Kidney (tissue), 14 donors: ENCODE data around the gene PRPSAP1. TPM values are rescaled to one million over a fixed set of nuclear protein-coding genes. Genes with fewer than 3 reads are reported as not detected.

Source experiments
- DNase-seq, 5 donors: peaks; one replicate each; pipeline ENCODE4 v3.0.0-alpha.2; 2013 to 2020
- FAIRE-seq: peaks from 2 replicates; lab custom pipeline; 2012; peaks lifted over from hg19 to GRCh38; lab: Jason Lieb, UNC
- H3K27ac ChIP-seq, 2 donors: one replicate each; pipeline ENCODE4 v1.7.0; 2013; ENCODE audit warnings: low read depth in 2 of 2, low read length in 2 of 2, inconsistent platforms in 1 of 2
- H3K27me3 ChIP-seq: one replicate; pipeline ENCODE4 v1.7.1; 2013; ENCODE audit warnings: low read length, inconsistent platforms; ENCODE audit not compliant: control insufficient read depth, insufficient read depth
- H3K36me3 ChIP-seq, 3 donors: one replicate each; pipeline versions ENCODE4 v1.7.0 to v1.7.1; 2013; ENCODE audit warnings: low read length in 3 of 3, control low read depth in 1 of 3, inconsistent platforms in 1 of 3; ENCODE audit not compliant: insufficient read depth in 3 of 3, control insufficient read depth in 2 of 3
- H3K4me1 ChIP-seq, 3 donors: one replicate each; pipeline versions ENCODE4 v1.7.0 to v1.7.1; 2013; ENCODE audit warnings: low read length in 3 of 3, inconsistent platforms in 1 of 3, low read depth in 1 of 3; ENCODE audit not compliant: control insufficient read depth in 2 of 3, insufficient read depth in 2 of 3
- H3K4me3 ChIP-seq, 3 donors: one replicate each; pipeline versions ENCODE4 v1.7.0 to v1.8.1; 2013; ENCODE audit warnings: low read length in 3 of 3, control low read depth in 1 of 3, inconsistent platforms in 1 of 3
- H3K9ac ChIP-seq, 3 donors: one replicate each; pipeline versions ENCODE4 v1.7.0 to v1.7.1; 2013; ENCODE audit warnings: low read length in 3 of 3, control low read depth in 1 of 3, inconsistent platforms in 1 of 3
- H3K9me3 ChIP-seq, 3 donors: one replicate each; pipeline versions ENCODE4 v1.7.0 to v1.7.1; 2013; ENCODE audit warnings: low read length in 3 of 3, control low read depth in 1 of 3, inconsistent platforms in 1 of 3; ENCODE audit not compliant: control insufficient read depth in 2 of 3, insufficient read depth in 1 of 3
- intact Hi-C: fragments of 100-400 bp; cut with DNase I; formaldehyde crosslinking; loops from one replicate; pipeline ENCODE4 v1.11.1; 2022
- polyA plus RNA-seq: library from polyadenylated mRNA; stranded (reverse); fragments of 350-450 nt; fragmentation: Illumina TruSeq; extraction: RNeasy Lipid Tissue Mini Kit (QIAGEN cat#74804); gene quantifications from one replicate; pipeline ENCODE4 v1.2.3, GENCODE V29; 2014; ENCODE audit warnings: low read depth, low replicate concordance; ENCODE audit not compliant: insufficient read depth
- total RNA-seq: library from RNA; stranded (reverse); fragmentation: NEBNext Ultra II Directional; extraction: Animal tissue kit (Norgen Biotek cat#: 25700); gene quantifications from one replicate; pipeline ENCODE4 v1.2.1, GENCODE V29; 2021
- TF ChIP-seq, protein P1 (sequence below): IDR thresholded peaks from 3 replicates; pipeline ENCODE4 v1.5.1; 2012; ENCODE audit warnings: mild to moderate bottlenecking, moderate library complexity, borderline replicate concordance; ENCODE audit not compliant: insufficient read depth; ENCODE audit errors: extremely low read depth
- donor health status: control.
- donor health status: control.
- donor health status: control.
- donor health status: control.
- donor health status: control.
- donor health status: DM: yes; HTN: yes; CAD: no.
- donor health status: Normal renal cell carcinoma (clear cell type).

PRPSAP1 gene
- total and polyA plus RNA-seq, 2 donors from 2014 or later, result 37.6 to 39.9 TPM

DNA sequence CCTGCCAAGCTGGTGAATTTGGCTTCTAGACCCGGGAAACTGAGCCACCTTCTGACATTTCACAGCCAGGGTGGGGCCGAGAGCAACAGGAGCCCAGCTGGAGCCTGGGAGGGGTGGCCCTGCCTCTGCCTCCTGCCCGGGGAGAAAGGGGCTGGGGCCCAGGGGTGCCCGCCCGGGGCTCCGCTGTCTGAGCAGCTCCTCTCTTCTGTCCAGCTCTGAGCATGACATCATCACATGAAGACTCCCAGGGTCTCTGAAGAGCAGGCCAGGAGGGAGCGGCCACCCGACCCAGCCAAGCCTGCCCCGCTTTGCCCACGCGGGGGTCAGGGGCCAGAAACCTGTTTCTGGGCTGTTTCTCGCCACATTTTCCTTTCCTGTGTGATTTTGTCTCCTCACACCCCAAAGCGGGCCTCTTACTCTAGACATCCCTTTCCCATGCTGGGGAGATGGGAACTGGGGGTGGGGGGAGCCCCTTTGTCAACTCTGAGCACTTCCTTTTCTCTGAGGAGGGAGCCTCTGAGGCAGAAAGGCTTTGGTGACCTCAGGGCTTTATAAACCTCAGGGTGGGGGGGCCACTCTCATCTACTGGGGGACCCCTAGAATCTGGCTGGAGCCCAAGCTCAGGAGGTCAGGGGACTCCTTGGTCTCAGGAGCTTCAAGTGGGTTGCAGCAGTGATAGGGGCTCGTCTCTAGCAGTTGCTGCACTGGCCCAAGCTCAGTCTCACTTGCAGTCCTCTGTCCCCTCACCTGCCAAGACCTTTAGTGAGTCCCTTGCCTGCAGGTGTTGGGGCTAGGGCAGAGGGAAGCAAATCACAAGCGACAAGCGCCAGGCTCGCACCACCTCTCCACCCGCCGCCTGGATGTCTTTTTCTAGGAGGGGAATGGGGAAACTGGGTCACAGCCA, 80.9 kb downstream of the PRPSAP1 start:
- TF ChIP-seq, protein P1, sequence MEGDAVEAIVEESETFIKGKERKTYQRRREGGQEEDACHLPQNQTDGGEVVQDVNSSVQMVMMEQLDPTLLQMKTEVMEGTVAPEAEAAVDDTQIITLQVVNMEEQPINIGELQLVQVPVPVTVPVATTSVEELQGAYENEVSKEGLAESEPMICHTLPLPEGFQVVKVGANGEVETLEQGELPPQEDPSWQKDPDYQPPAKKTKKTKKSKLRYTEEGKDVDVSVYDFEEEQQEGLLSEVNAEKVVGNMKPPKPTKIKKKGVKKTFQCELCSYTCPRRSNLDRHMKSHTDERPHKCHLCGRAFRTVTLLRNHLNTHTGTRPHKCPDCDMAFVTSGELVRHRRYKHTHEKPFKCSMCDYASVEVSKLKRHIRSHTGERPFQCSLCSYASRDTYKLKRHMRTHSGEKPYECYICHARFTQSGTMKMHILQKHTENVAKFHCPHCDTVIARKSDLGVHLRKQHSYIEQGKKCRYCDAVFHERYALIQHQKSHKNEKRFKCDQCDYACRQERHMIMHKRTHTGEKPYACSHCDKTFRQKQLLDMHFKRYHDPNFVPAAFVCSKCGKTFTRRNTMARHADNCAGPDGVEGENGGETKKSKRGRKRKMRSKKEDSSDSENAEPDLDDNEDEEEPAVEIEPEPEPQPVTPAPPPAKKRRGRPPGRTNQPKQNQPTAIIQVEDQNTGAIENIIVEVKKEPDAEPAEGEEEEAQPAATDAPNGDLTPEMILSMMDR, result no peak
- peak overlapping the region; percentile 63 to 67 for H3K27ac ChIP-seq
- DNase-seq, result peak in 1 of 5 donors; percentile 84
- no peak for FAIRE-seq
- peak overlapping the region in 1 of 3 donors; percentile 47 for H3K4me3 ChIP-seq
- intact Hi-C loops, result no loop called here
- peaks cover 2 to 28% (median 18%) of the 10 kb centered on the region in 3 donors for H3K4me1 ChIP-seq
- no peaks in the 10 kb centered on the region for H3K36me3 ChIP-seq
- H3K27me3 ChIP-seq, result no peaks in the 10 kb centered on the region
- H3K9me3 ChIP-seq, result peaks cover 0 to 2% (median 0%) of the 10 kb centered on the region in 3 donors
- peak overlapping the region in 1 of 3 donors; percentile 71 for H3K9ac ChIP-seq

DNA sequence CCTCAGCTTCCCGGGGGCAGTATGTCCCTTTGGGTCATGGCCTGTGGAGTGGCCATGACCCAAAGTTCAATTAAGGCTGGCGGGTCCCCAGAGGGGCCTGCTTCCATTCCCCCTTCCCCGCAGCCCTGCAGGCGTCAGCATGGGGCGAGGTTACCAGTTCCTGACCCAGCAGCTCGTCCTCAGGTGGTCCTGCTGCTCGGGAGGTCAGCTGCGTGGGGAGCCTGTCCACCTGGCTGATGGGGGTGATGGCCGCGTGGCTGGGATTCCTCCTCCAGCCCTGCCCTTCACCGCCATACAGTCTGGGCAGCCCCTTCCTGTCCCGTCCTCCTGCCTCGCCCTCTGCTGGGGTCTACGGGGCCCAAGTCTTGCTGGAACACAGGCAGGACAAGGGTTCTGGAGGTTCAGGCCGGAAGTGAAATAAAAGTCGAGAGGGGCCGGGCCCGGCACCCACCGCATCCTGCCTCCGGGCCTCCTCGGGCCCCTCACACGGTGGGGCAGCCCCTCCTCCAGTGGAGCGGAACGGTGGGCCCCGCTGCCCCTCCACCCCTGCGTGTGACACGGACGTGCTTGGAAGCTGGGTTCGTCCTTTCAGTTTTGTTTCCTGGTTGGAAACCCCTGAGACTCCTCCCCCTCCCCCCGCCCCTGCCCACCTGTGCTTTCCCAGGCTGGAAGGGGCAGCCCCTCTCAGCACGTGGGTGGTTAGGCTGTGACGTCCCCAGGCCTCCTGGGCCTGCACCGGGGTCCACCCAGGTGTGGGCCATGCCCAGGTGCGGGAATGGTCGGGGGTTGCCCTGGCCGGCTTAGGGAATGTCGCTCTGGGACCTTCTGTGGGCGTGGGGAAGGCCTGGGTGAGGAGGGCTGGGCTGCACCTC, 81.8 kb downstream of the PRPSAP1 start:
- no peaks in the 10 kb centered on the region for H3K36me3 ChIP-seq
- intact Hi-C loops, result no loop called here
- peak overlapping the region in 1 of 3 donors; percentile 71 for H3K9ac ChIP-seq
- FAIRE-seq (no peak), DNase-seq (peak; percentile 87 to 93 (median 89))
- no peaks in the 10 kb centered on the region for H3K9me3 ChIP-seq
- H3K27me3 ChIP-seq, result no peaks in the 10 kb centered on the region
- H3K4me1 ChIP-seq, result peaks cover 2 to 32% (median 22%) of the 10 kb centered on the region in 3 donors
- TF ChIP-seq, protein P1, result no peak
- peak overlapping the region; percentile 6 to 47 (median 37) for H3K4me3 ChIP-seq
- H3K27ac ChIP-seq, result peak overlapping the region; percentile 63 to 84

DNA sequence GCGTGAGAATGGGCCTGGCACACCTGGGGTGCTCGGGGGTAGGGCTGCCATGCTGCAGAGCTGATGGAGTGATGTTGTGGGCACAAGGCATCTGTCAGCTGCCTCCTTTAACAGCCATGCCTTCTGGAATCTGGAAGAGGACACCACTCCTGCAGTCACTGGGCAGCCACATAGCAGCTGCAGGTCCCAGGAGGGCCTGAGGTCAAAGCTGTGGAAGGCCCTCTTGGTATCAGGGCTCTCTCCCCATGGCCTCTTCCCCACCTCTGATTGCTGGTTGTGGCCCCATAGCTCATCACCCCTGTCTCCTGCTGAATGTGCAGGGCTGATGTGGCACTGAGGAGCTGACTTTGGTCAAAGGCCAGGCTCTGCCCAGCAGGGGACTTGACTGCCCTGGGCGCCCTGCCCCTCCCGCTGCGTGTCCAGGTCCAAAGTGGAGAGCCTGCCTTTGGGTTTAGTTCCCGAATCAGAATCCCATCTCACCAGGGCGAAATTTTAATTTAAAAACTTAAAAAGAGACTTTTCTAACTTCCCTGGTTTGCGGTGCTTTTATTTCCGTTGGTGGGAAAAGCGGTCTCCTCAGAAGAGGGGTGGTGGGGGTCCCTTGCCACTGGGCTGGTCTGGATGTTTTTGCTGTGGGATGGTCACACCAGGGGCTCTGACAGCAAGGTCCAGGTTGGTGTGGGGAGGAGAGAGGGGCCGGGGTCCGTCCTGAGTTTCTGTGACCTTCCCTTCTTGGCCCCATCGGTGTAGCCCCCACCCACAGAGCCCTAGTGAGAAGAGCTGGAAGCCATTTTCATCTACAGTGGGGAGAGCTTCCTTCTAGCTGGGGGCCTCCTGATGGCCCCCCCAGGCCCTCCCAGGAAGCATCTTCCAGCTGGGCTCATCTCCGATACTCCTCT, 82.7 kb downstream of the PRPSAP1 start:
- Histone ChIP-seq H3K27ac (peak overlapping the region in 1 of 2 donors; percentile 84), H3K27me3 (no peaks in the 10 kb centered on the region), H3K4me1 (peaks cover 2 to 38% (median 27%) of the 10 kb centered on the region in 3 donors), H3K9ac (peak overlapping the region in 1 of 3 donors; percentile 71), H3K36me3 (no peaks in the 10 kb centered on the region), H3K4me3 (peak overlapping the region in 2 of 3 donors; percentile 37 to 47), H3K9me3 (no peaks in the 10 kb centered on the region)
- intact Hi-C loops, result no loop called here
- FAIRE-seq (no peak), DNase-seq (peak in 1 of 5 donors; percentile 8)
- TF ChIP-seq, protein P1, result no peak
